ENCODE results near the gene BCL2.

DNA sequence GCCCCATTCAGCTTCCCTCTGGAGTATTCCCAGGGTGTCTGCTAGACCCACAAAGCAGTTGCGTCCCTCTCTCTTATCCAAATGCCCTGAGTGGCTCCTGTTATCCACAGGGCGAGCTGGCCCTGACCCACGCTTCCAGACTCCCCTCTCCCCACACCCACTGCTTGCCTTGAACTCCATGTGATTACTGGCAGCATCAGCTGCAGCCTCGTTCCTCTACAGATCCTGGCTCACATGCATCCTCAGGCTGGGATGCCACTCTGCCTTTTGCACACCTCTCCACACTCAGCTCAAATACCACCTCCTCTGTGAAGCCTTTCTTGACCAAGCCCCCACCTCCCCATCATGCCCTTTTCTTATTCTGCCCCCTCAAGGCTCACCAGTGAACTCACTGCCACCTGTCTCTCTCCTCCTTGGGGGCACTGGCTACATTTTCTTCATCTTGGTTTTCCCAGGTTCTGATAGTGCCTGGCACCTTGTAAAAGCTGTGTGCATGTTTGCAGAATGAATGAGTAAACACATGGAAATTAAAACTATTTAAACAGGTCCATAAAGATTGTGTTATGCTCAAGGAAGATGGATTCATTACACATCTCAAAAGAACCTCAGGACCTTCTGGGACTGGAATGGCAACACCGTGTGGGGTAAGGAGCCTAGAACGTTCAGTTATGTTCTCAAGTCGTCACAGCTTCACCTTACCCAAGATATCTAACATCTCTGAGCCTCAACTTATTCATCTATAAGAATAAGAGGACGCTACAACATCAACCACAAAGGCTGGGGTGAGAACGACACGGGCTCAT is 165.0 kb downstream of the BCL2 start:
- TF ChIP-seq, protein P1, sequence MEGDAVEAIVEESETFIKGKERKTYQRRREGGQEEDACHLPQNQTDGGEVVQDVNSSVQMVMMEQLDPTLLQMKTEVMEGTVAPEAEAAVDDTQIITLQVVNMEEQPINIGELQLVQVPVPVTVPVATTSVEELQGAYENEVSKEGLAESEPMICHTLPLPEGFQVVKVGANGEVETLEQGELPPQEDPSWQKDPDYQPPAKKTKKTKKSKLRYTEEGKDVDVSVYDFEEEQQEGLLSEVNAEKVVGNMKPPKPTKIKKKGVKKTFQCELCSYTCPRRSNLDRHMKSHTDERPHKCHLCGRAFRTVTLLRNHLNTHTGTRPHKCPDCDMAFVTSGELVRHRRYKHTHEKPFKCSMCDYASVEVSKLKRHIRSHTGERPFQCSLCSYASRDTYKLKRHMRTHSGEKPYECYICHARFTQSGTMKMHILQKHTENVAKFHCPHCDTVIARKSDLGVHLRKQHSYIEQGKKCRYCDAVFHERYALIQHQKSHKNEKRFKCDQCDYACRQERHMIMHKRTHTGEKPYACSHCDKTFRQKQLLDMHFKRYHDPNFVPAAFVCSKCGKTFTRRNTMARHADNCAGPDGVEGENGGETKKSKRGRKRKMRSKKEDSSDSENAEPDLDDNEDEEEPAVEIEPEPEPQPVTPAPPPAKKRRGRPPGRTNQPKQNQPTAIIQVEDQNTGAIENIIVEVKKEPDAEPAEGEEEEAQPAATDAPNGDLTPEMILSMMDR (IDR thresholded peaks at IDR 0.05): no peak
- no peak for TF ChIP-seq POLR2A (IDR thresholded peaks at IDR 0.05)
